ENCODE measurements around the gene SH3BP5L.

SH3BP5L gene

GRCh38 chr1:248825136-248825535, 579 bp downstream of the SH3BP5L start:
- no peak for DNase-seq

- no peak for DNase-seq
These were observed 1.0 kb downstream of the SH3BP5L start for GRCh38 chr1:248824701-248825100.

GRCh38 chr1:248824301-248824700, 1.4 kb downstream of the SH3BP5L start:
- DNase-seq: no peak

- DNase-seq: no peak
These were observed 2.2 kb downstream of the SH3BP5L start for GRCh38 chr1:248823517-248824001.

- no peak for DNase-seq
These were observed 3.3 kb downstream of the SH3BP5L start for GRCh38 chr1:248822148-248823032.

GRCh38 chr1:248821641-248822040, 4.1 kb downstream of the SH3BP5L start:
- no peak for DNase-seq

- DNase-seq: no peak
These were observed 4.6 kb downstream of the SH3BP5L start for GRCh38 chr1:248821101-248821500.

- no peak for DNase-seq
These were observed 5.6 kb downstream of the SH3BP5L start for GRCh38 chr1:248820041-248820585.

- no peak for DNase-seq
These were observed 7.0 kb downstream of the SH3BP5L start for GRCh38 chr1:248818505-248819374.

- DNase-seq: no peak
These were observed 8.7 kb downstream of the SH3BP5L start for GRCh38 chr1:248817065-248817464.

GRCh38 chr1:248816042-248816851, 9.5 kb downstream of the SH3BP5L start:
- DNase-seq: no peak

- no peak for DNase-seq
These were observed 10.2 kb downstream of the SH3BP5L start for GRCh38 chr1:248815407-248816034.

- no peak for DNase-seq
These were observed 11.4 kb downstream of the SH3BP5L start for GRCh38 chr1:248814351-248814750.

GRCh38 chr1:248813546-248813945, 12.2 kb downstream of the SH3BP5L start:
- DNase-seq: no peak

- DNase-seq: no peak
These were observed 12.8 kb downstream of the SH3BP5L start for GRCh38 chr1:248812736-248813425.

GRCh38 chr1:248811514-248812490, 13.9 kb downstream of the SH3BP5L start:
- DNase-seq: no peak

GRCh38 chr1:248810727-248811513, 14.8 kb downstream of the SH3BP5L start:
- no peak for DNase-seq

- DNase-seq: no peak
These were observed 15.6 kb downstream of the SH3BP5L start for GRCh38 chr1:248810000-248810726.

Measured in NCI-H510A treated with DMSO at 0.1 percent for 48 hours (cell line).